Fibroblast of lung (primary cell): ENCODE measurements around the gene PTCH2. TPM values are rescaled to one million over a fixed set of nuclear protein-coding genes. Genes with fewer than 3 reads are reported as not detected.

Experiments used
- DNase-seq, 2 donors: peaks; one replicate each; pipeline versions ENCODE4 v3.0.0 to v3.0.0-alpha.2; 2010; ENCODE audit warnings: low read depth in 2 of 2
- H2AFZ ChIP-seq: 2 replicates; pipeline ENCODE4 v1.5.1; 2012; ENCODE audit warnings: low read length, control low read depth, inconsistent platforms
- H3K27ac ChIP-seq: 2 replicates; pipeline ENCODE4 v1.5.1; 2011; ENCODE audit warnings: low read length, control low read depth; ENCODE audit not compliant: insufficient read depth
- H3K27me3 ChIP-seq: 2 replicates; pipeline ENCODE4 v1.5.1; 2011; ENCODE audit warnings: mild to moderate bottlenecking, low read length; ENCODE audit not compliant: control insufficient read depth, insufficient read depth
- H3K36me3 ChIP-seq: 2 replicates; pipeline ENCODE4 v1.5.1; 2011; ENCODE audit warnings: low read length; ENCODE audit not compliant: control insufficient read depth, insufficient read depth
- H3K4me1 ChIP-seq: 2 replicates; pipeline ENCODE4 v1.5.1; 2011; ENCODE audit warnings: low read length; ENCODE audit not compliant: control insufficient read depth, insufficient read depth; ENCODE audit errors: extremely low read depth
- H3K4me2 ChIP-seq: 2 replicates; pipeline ENCODE4 v1.5.1; 2011; ENCODE audit warnings: low read length, control low read depth; ENCODE audit not compliant: insufficient read depth; ENCODE audit errors: extremely low read depth
- H3K4me3 ChIP-seq, 4 experiments: fragments of 200-600 bp in 1 of 4; sonication (generic) in 1 of 4; replicated peaks in 1 of 4; 2 replicates each; pipeline ENCODE4 v1.5.1; 2011 to 2016; ENCODE audit warnings: low read length in 4 of 4, low read depth in 3 of 4, mild to moderate bottlenecking in 3 of 4, control low read depth in 2 of 4, inconsistent platforms in 1 of 4, mixed read lengths in 1 of 4; ENCODE audit not compliant: insufficient read depth in 1 of 4; ENCODE audit errors: control extremely low read depth in 1 of 4
- H3K79me2 ChIP-seq: 2 replicates; pipeline ENCODE4 v1.5.1; 2012; ENCODE audit warnings: mild to moderate bottlenecking, low read length, inconsistent platforms; ENCODE audit not compliant: control insufficient read depth, insufficient read depth
- H3K9ac ChIP-seq: 2 replicates; pipeline ENCODE4 v1.5.1; 2011; ENCODE audit warnings: mild to moderate bottlenecking, low read length, control low read depth; ENCODE audit not compliant: insufficient read depth
- H3K9me3 ChIP-seq: 2 replicates; pipeline ENCODE4 v1.5.1; 2012; ENCODE audit warnings: low read depth, low read length; ENCODE audit not compliant: control insufficient read depth, insufficient read depth
- H4K20me1 ChIP-seq: 2 replicates; pipeline ENCODE4 v1.5.1; 2011; ENCODE audit warnings: low read length; ENCODE audit not compliant: control insufficient read depth, insufficient read depth; ENCODE audit errors: extremely low read depth
- EZH2 ChIP-seq: IDR thresholded peaks from 2 replicates; pipeline ENCODE4 v1.5.1; 2012; ENCODE audit warnings: low read length, control low read depth, mild to moderate bottlenecking; ENCODE audit errors: missing control alignments
- polyA plus RNA-seq, 2 donors: library from polyadenylated mRNA; depleted of rRNA in 1 of 2; stranded (reverse) in 1 of 2; unstranded in 1 of 2; fragments of >200 nt; gene quantifications; 2 replicates each; pipeline ENCODE4 v1.2.1, GENCODE V29; 2011 to 2012; ENCODE audit warnings: missing spikeins in 1 of 2
- total RNA-seq: library from RNA; depleted of rRNA; stranded (reverse); fragments of >200 nt; gene quantifications from 2 replicates; pipeline ENCODE4 v1.2.1, GENCODE V29; 2014
- TF ChIP-seq, protein P1 (sequence below), 2 donors: IDR thresholded peaks in 1 of 2; conservative IDR thresholded peaks in 1 of 2; 1 replicate in 1 of 2; 2 replicates in 1 of 2; pipeline ENCODE4 v1.5.1; 2011 to 2012; ENCODE audit warnings: low read length in 2 of 2, control low read depth in 1 of 2, inconsistent platforms in 1 of 2, low read depth in 1 of 2, mild to moderate bottlenecking in 1 of 2

PTCH2 gene
- total and polyA plus RNA-seq, 2 donors (not counting 1 experiment from before 2014, with no cell fraction given), result 0.15 to 0.50 TPM

DNA sequence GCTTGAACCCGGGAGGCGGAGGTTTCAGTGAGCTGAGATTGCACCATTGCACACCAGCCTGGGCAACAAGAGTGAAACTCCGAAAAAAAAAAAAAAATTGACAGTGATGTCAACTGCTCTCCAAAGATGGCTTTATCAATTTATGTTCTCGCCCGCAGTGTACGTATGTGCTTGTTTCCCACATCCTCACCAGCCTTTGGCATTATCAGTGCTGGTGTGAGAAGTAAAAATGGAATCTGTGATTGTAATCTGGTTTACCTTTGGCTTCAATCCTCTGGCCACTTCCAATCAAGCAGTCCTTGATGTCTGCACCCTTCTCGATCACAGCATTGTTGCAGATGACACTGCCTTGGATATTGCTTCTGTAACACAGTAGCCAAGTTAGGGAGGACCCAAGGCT is 14.4 kb upstream of the PTCH2 start:
- H3K4me2 ChIP-seq, result no peak overlapping the region
- H4K20me1 ChIP-seq, result no peaks in the 10 kb centered on the region
- no peak overlapping the region for H3K9ac ChIP-seq
- H2AFZ ChIP-seq, result no peak overlapping the region
- TF ChIP-seq EZH2, result no peak
- TF ChIP-seq, protein P1, sequence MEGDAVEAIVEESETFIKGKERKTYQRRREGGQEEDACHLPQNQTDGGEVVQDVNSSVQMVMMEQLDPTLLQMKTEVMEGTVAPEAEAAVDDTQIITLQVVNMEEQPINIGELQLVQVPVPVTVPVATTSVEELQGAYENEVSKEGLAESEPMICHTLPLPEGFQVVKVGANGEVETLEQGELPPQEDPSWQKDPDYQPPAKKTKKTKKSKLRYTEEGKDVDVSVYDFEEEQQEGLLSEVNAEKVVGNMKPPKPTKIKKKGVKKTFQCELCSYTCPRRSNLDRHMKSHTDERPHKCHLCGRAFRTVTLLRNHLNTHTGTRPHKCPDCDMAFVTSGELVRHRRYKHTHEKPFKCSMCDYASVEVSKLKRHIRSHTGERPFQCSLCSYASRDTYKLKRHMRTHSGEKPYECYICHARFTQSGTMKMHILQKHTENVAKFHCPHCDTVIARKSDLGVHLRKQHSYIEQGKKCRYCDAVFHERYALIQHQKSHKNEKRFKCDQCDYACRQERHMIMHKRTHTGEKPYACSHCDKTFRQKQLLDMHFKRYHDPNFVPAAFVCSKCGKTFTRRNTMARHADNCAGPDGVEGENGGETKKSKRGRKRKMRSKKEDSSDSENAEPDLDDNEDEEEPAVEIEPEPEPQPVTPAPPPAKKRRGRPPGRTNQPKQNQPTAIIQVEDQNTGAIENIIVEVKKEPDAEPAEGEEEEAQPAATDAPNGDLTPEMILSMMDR (conservative IDR thresholded peaks at IDR 0.05 in 1 of 2, IDR thresholded peaks at IDR 0.05 in 1 of 2; ENCODE audit: low read depth in 1 of 2, low read length in 2 of 2), result no peak
- no peak overlapping the region for H3K4me3 ChIP-seq
- no peaks in the 10 kb centered on the region for H3K4me1 ChIP-seq
- no peaks in the 10 kb centered on the region for H3K9me3 ChIP-seq
- no peak overlapping the region for H3K27ac ChIP-seq
- H3K27me3 ChIP-seq, result no peaks in the 10 kb centered on the region
- H3K79me2 ChIP-seq, result no peaks in the 10 kb centered on the region
- peaks cover 2% of the 10 kb centered on the region for H3K36me3 ChIP-seq
- no peak for DNase-seq

DNA sequence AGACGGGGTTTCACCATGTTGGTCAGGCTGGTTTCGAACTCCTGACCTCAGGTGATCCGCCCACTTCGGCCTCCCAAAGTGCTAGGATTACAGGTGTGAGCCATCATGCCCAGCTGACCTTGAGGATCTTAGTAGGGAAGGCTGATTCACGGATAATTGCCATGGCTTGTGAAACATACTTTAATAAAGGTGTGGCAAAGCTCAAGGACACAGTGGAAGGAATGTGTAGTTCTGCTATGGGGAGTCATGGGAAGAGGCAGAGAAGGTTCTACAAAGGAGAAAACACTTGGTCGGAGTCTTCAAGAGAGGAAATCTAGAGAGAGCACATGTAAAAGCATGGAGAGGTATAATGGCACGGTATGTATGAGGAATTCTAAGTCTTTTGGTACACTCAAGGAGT is 12.7 kb upstream of the PTCH2 start:
- Histone ChIP-seq H3K79me2 (no peaks in the 10 kb centered on the region), H3K27ac (no peak overlapping the region), H3K4me3 (no peak overlapping the region), H3K9ac (no peak overlapping the region), H2AFZ (no peak overlapping the region), H3K36me3 (peaks cover 2% of the 10 kb centered on the region), H3K9me3 (no peaks in the 10 kb centered on the region), H4K20me1 (no peaks in the 10 kb centered on the region), H3K4me2 (no peak overlapping the region), H3K27me3 (no peaks in the 10 kb centered on the region), H3K4me1 (no peaks in the 10 kb centered on the region)
- no peak for DNase-seq
- TF ChIP-seq EZH2, result no peak
- TF ChIP-seq, protein P1 (conservative IDR thresholded peaks at IDR 0.05 in 1 of 2, IDR thresholded peaks at IDR 0.05 in 1 of 2; ENCODE audit: low read depth in 1 of 2, low read length in 2 of 2), result no peak

DNA sequence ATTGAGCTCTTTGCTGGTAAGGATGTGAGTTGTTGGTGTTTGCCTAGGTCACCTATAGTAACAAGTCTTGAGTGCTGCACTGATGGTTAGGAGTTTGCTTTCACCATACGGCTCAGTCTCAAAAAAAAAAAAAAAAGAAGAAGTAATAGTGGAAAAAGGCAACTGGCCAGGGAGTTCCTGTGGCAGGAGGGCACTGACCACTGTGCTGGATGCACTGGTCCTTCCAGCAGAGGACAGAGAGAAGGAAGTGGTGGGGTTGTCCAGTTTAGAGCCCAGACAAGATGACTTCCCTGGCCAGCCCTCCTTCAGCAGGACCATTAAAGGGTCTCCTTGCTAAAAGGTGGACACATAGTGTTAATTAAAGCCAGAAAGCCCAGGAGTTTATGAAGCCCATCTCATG is 11.9 kb upstream of the PTCH2 start:
- H4K20me1 ChIP-seq, result no peaks in the 10 kb centered on the region
- H3K27me3 ChIP-seq, result no peaks in the 10 kb centered on the region
- H3K4me1 ChIP-seq, result no peaks in the 10 kb centered on the region
- TF ChIP-seq, protein P1 (conservative IDR thresholded peaks at IDR 0.05 in 1 of 2, IDR thresholded peaks at IDR 0.05 in 1 of 2; ENCODE audit: low read depth in 1 of 2, low read length in 2 of 2), result no peak
- H3K79me2 ChIP-seq, result no peaks in the 10 kb centered on the region
- no peak overlapping the region for H3K9ac ChIP-seq
- H3K9me3 ChIP-seq, result no peaks in the 10 kb centered on the region
- H3K36me3 ChIP-seq, result peaks cover 2% of the 10 kb centered on the region
- H3K4me3 ChIP-seq, result no peak overlapping the region
- H3K27ac ChIP-seq, result no peak overlapping the region
- no peak for DNase-seq
- H2AFZ ChIP-seq, result no peak overlapping the region
- H3K4me2 ChIP-seq, result no peak overlapping the region
